Measurements from ENCODE around the gene ZCCHC2.

DNA sequence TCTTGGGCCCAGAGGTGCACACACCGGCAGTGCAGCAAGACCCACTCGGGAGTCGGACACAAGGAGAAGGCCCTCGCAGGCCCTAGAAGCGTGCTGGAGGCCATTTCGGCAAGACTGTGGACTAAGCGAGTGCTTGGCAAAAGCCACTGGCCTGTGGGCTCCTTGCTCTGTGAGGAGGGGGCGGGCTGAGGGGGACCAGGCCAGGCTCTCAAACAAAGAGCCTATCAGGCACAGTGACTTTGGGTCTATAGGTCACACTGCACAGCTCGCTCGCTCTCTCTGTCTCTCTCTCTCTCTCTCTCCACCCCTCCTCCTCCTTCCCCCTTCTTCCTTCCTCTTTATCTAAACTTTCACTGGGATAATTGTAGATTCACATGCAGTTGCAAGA, 23.6 kb upstream of the ZCCHC2 start:
- TF ChIP-seq, protein P1, sequence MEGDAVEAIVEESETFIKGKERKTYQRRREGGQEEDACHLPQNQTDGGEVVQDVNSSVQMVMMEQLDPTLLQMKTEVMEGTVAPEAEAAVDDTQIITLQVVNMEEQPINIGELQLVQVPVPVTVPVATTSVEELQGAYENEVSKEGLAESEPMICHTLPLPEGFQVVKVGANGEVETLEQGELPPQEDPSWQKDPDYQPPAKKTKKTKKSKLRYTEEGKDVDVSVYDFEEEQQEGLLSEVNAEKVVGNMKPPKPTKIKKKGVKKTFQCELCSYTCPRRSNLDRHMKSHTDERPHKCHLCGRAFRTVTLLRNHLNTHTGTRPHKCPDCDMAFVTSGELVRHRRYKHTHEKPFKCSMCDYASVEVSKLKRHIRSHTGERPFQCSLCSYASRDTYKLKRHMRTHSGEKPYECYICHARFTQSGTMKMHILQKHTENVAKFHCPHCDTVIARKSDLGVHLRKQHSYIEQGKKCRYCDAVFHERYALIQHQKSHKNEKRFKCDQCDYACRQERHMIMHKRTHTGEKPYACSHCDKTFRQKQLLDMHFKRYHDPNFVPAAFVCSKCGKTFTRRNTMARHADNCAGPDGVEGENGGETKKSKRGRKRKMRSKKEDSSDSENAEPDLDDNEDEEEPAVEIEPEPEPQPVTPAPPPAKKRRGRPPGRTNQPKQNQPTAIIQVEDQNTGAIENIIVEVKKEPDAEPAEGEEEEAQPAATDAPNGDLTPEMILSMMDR (conservative IDR thresholded peaks at IDR 0.05; ENCODE audit: low read depth, low read length), result no peak
- TF ChIP-seq EZH2 (IDR thresholded peaks at IDR 0.05; ENCODE audit: borderline replicate concordance, low read depth, low read length, poor library complexity, severe bottlenecking), result no peak
